Stimulated activated memory B cell treated with anti-CD40 and anti-IgM and Interleukin-4, amounts not matched to agents 10 μg/mL and 1 μg/mL and 100 μg/mL, for 72 hours (primary cell): ENCODE measurements around the gene AFF1.

Source experiments
- ATAC-seq: fragments of 150-1000 bp; cut with Tn5 transposase; 2 replicates; pipeline ENCODE4 v1.10.0; 2021
- H3K27ac Mint-ChIP-seq: one replicate; pipeline ENCODE4 v1.8.0; 2022; ENCODE audit warnings: mild to moderate bottlenecking, mixed read lengths
- H3K27me3 Mint-ChIP-seq: one replicate; pipeline ENCODE4 v1.8.0; 2022; ENCODE audit warnings: mixed read lengths
- H3K36me3 Mint-ChIP-seq: one replicate; pipeline ENCODE4 v1.8.0; 2022; ENCODE audit warnings: mixed read lengths
- H3K4me1 Mint-ChIP-seq: one replicate; pipeline ENCODE4 v1.8.0; 2022; ENCODE audit warnings: mixed read lengths
- H3K4me3 Mint-ChIP-seq: one replicate; pipeline ENCODE4 v1.8.0; 2022; ENCODE audit warnings: mild to moderate bottlenecking, moderate library complexity, mixed read lengths
- H3K9me3 Mint-ChIP-seq: one replicate; pipeline ENCODE4 v1.8.0; 2022; ENCODE audit warnings: mixed read lengths

The AFF1 gene

GRCh38 chr4:87051121-87051713, 116.4 kb downstream of the AFF1 start:
- peaks cover 66% of the 10 kb centered on the region for H3K4me1 Mint-ChIP-seq
- H3K9me3 Mint-ChIP-seq: no peaks in the 10 kb centered on the region
- H3K4me3 Mint-ChIP-seq: no peak overlapping the region
- ATAC-seq: no peak
- H3K36me3 Mint-ChIP-seq: peaks cover 49% of the 10 kb centered on the region
- H3K27me3 Mint-ChIP-seq: no peaks in the 10 kb centered on the region
- no peak overlapping the region for H3K27ac Mint-ChIP-seq

- no peaks in the 10 kb centered on the region for H3K9me3 Mint-ChIP-seq
- H3K27me3 Mint-ChIP-seq: no peaks in the 10 kb centered on the region
- peaks cover 42% of the 10 kb centered on the region for H3K36me3 Mint-ChIP-seq
- no peak overlapping the region for H3K27ac Mint-ChIP-seq
- peaks cover 72% of the 10 kb centered on the region for H3K4me1 Mint-ChIP-seq
- ATAC-seq: no peak
- no peak overlapping the region for H3K4me3 Mint-ChIP-seq
Observed at GRCh38 chr4:87052615-87053014, 117.8 kb downstream of the AFF1 start.

GRCh38 chr4:87053176-87053658, 118.4 kb downstream of the AFF1 start:
- H3K27ac Mint-ChIP-seq: no peak overlapping the region
- no peak overlapping the region for H3K4me3 Mint-ChIP-seq
- H3K27me3 Mint-ChIP-seq: no peaks in the 10 kb centered on the region
- peaks cover 39% of the 10 kb centered on the region for H3K36me3 Mint-ChIP-seq
- peaks cover 76% of the 10 kb centered on the region for H3K4me1 Mint-ChIP-seq
- ATAC-seq: no peak
- no peaks in the 10 kb centered on the region for H3K9me3 Mint-ChIP-seq

GRCh38 chr4:87053802-87054767, 119.3 kb downstream of the AFF1 start:
- peaks cover 45% of the 10 kb centered on the region for H3K36me3 Mint-ChIP-seq
- H3K4me1 Mint-ChIP-seq: peaks cover 85% of the 10 kb centered on the region
- H3K4me3 Mint-ChIP-seq: no peak overlapping the region
- no peaks in the 10 kb centered on the region for H3K9me3 Mint-ChIP-seq
- H3K27ac Mint-ChIP-seq: no peak overlapping the region
- ATAC-seq: no peak
- H3K27me3 Mint-ChIP-seq: no peaks in the 10 kb centered on the region

- H3K36me3 Mint-ChIP-seq: peaks cover 53% of the 10 kb centered on the region
- H3K27ac Mint-ChIP-seq: peak overlapping the region; percentile 22
- no peaks in the 10 kb centered on the region for H3K27me3 Mint-ChIP-seq
- H3K4me1 Mint-ChIP-seq: peaks cover 86% of the 10 kb centered on the region
- no peak overlapping the region for H3K4me3 Mint-ChIP-seq
- ATAC-seq: no peak
- H3K9me3 Mint-ChIP-seq: no peaks in the 10 kb centered on the region
Observed at GRCh38 chr4:87054900-87055299, 120.1 kb downstream of the AFF1 start.

- no peaks in the 10 kb centered on the region for H3K9me3 Mint-ChIP-seq
- ATAC-seq: no peak
- H3K27me3 Mint-ChIP-seq: no peaks in the 10 kb centered on the region
- peaks cover 82% of the 10 kb centered on the region for H3K4me1 Mint-ChIP-seq
- peak overlapping the region; percentile 22 for H3K27ac Mint-ChIP-seq
- no peak overlapping the region for H3K4me3 Mint-ChIP-seq
- H3K36me3 Mint-ChIP-seq: peaks cover 53% of the 10 kb centered on the region
Observed at GRCh38 chr4:87055311-87055710, 120.5 kb downstream of the AFF1 start.

- ATAC-seq: no peak
- H3K4me1 Mint-ChIP-seq: peaks cover 66% of the 10 kb centered on the region
- no peak overlapping the region for H3K27ac Mint-ChIP-seq
- H3K27me3 Mint-ChIP-seq: no peaks in the 10 kb centered on the region
- H3K4me3 Mint-ChIP-seq: no peak overlapping the region
- no peaks in the 10 kb centered on the region for H3K9me3 Mint-ChIP-seq
- H3K36me3 Mint-ChIP-seq: peaks cover 46% of the 10 kb centered on the region
Observed at GRCh38 chr4:87056881-87057280, 122.1 kb downstream of the AFF1 start.

GRCh38 chr4:87057835-87058355, 123.1 kb downstream of the AFF1 start:
- H3K27me3 Mint-ChIP-seq: no peaks in the 10 kb centered on the region
- H3K4me3 Mint-ChIP-seq: no peak overlapping the region
- peaks cover 37% of the 10 kb centered on the region for H3K36me3 Mint-ChIP-seq
- peak overlapping the region; percentile 48 for H3K27ac Mint-ChIP-seq
- H3K9me3 Mint-ChIP-seq: no peaks in the 10 kb centered on the region
- ATAC-seq: no peak
- peaks cover 56% of the 10 kb centered on the region for H3K4me1 Mint-ChIP-seq

GRCh38 chr4:87058356-87059073, 123.7 kb downstream of the AFF1 start:
- Mint-ChIP-seq H3K4me1 (peaks cover 50% of the 10 kb centered on the region), H3K27me3 (no peaks in the 10 kb centered on the region), H3K9me3 (no peaks in the 10 kb centered on the region), H3K27ac (peak overlapping the region; percentile 48), H3K36me3 (peaks cover 35% of the 10 kb centered on the region), H3K4me3 (no peak overlapping the region)
- peak; percentile 75 for ATAC-seq

- Mint-ChIP-seq H3K4me1 (peaks cover 27% of the 10 kb centered on the region), H3K27ac (no peak overlapping the region), H3K36me3 (peaks cover 33% of the 10 kb centered on the region), H3K4me3 (no peak overlapping the region), H3K27me3 (no peaks in the 10 kb centered on the region), H3K9me3 (no peaks in the 10 kb centered on the region)
- ATAC-seq: no peak
Observed at GRCh38 chr4:87060957-87061356, 126.1 kb downstream of the AFF1 start.

- Mint-ChIP-seq H3K9me3 (no peaks in the 10 kb centered on the region), H3K4me3 (no peak overlapping the region), H3K27me3 (no peaks in the 10 kb centered on the region), H3K36me3 (peaks cover 13% of the 10 kb centered on the region), H3K27ac (no peak overlapping the region), H3K4me1 (peaks cover 25% of the 10 kb centered on the region)
- no peak for ATAC-seq
Observed at GRCh38 chr4:87065021-87065420, 130.2 kb downstream of the AFF1 start.

- no peak for ATAC-seq
- Mint-ChIP-seq H3K27me3 (no peaks in the 10 kb centered on the region), H3K36me3 (peaks cover 7% of the 10 kb centered on the region), H3K9me3 (no peaks in the 10 kb centered on the region), H3K4me1 (peaks cover 26% of the 10 kb centered on the region), H3K27ac (peak overlapping the region; percentile 42), H3K4me3 (no peak overlapping the region)
Observed at GRCh38 chr4:87066403-87067123, 131.8 kb downstream of the AFF1 start.

GRCh38 chr4:87067124-87067885, 132.5 kb downstream of the AFF1 start:
- Mint-ChIP-seq H3K9me3 (peaks cover 2% of the 10 kb centered on the region), H3K4me3 (no peak overlapping the region), H3K27me3 (no peaks in the 10 kb centered on the region), H3K4me1 (peaks cover 31% of the 10 kb centered on the region), H3K36me3 (peaks cover 7% of the 10 kb centered on the region), H3K27ac (peak overlapping the region; percentile 42)
- ATAC-seq: no peak

GRCh38 chr4:87068583-87069021, 133.8 kb downstream of the AFF1 start:
- H3K4me1 Mint-ChIP-seq: peaks cover 42% of the 10 kb centered on the region
- H3K4me3 Mint-ChIP-seq: no peak overlapping the region
- H3K27ac Mint-ChIP-seq: peak overlapping the region; percentile 32
- H3K9me3 Mint-ChIP-seq: peaks cover 2% of the 10 kb centered on the region
- H3K36me3 Mint-ChIP-seq: peaks cover 7% of the 10 kb centered on the region
- no peaks in the 10 kb centered on the region for H3K27me3 Mint-ChIP-seq
- peak; percentile 40 for ATAC-seq
